Kidney (tissue), 14 donors: ENCODE data around the gene CCDC83. TPM values are rescaled to one million over a fixed set of nuclear protein-coding genes. Genes with fewer than 3 reads are reported as not detected.

Source experiments
- DNase-seq, 5 donors: peaks; one replicate each; pipeline ENCODE4 v3.0.0-alpha.2; 2013 to 2020
- FAIRE-seq: peaks from 2 replicates; lab custom pipeline; 2012; peaks lifted over from hg19 to GRCh38; lab: Jason Lieb, UNC
- H3K27ac ChIP-seq, 2 donors: one replicate each; pipeline ENCODE4 v1.7.0; 2013; ENCODE audit warnings: low read depth in 2 of 2, low read length in 2 of 2, inconsistent platforms in 1 of 2
- H3K27me3 ChIP-seq: one replicate; pipeline ENCODE4 v1.7.1; 2013; ENCODE audit warnings: low read length, inconsistent platforms; ENCODE audit not compliant: control insufficient read depth, insufficient read depth
- H3K36me3 ChIP-seq, 3 donors: one replicate each; pipeline versions ENCODE4 v1.7.0 to v1.7.1; 2013; ENCODE audit warnings: low read length in 3 of 3, control low read depth in 1 of 3, inconsistent platforms in 1 of 3; ENCODE audit not compliant: insufficient read depth in 3 of 3, control insufficient read depth in 2 of 3
- H3K4me1 ChIP-seq, 3 donors: one replicate each; pipeline versions ENCODE4 v1.7.0 to v1.7.1; 2013; ENCODE audit warnings: low read length in 3 of 3, inconsistent platforms in 1 of 3, low read depth in 1 of 3; ENCODE audit not compliant: control insufficient read depth in 2 of 3, insufficient read depth in 2 of 3
- H3K4me3 ChIP-seq, 3 donors: one replicate each; pipeline versions ENCODE4 v1.7.0 to v1.8.1; 2013; ENCODE audit warnings: low read length in 3 of 3, control low read depth in 1 of 3, inconsistent platforms in 1 of 3
- H3K9ac ChIP-seq, 3 donors: one replicate each; pipeline versions ENCODE4 v1.7.0 to v1.7.1; 2013; ENCODE audit warnings: low read length in 3 of 3, control low read depth in 1 of 3, inconsistent platforms in 1 of 3
- H3K9me3 ChIP-seq, 3 donors: one replicate each; pipeline versions ENCODE4 v1.7.0 to v1.7.1; 2013; ENCODE audit warnings: low read length in 3 of 3, control low read depth in 1 of 3, inconsistent platforms in 1 of 3; ENCODE audit not compliant: control insufficient read depth in 2 of 3, insufficient read depth in 1 of 3
- intact Hi-C: fragments of 100-400 bp; cut with DNase I; formaldehyde crosslinking; loops from one replicate; pipeline ENCODE4 v1.11.1; 2022
- polyA plus RNA-seq: library from polyadenylated mRNA; stranded (reverse); fragments of 350-450 nt; fragmentation: Illumina TruSeq; extraction: RNeasy Lipid Tissue Mini Kit (QIAGEN cat#74804); gene quantifications from one replicate; pipeline ENCODE4 v1.2.3, GENCODE V29; 2014; ENCODE audit warnings: low read depth, low replicate concordance; ENCODE audit not compliant: insufficient read depth
- total RNA-seq: library from RNA; stranded (reverse); fragmentation: NEBNext Ultra II Directional; extraction: Animal tissue kit (Norgen Biotek cat#: 25700); gene quantifications from one replicate; pipeline ENCODE4 v1.2.1, GENCODE V29; 2021
- TF ChIP-seq, protein P1 (sequence below): IDR thresholded peaks from 3 replicates; pipeline ENCODE4 v1.5.1; 2012; ENCODE audit warnings: mild to moderate bottlenecking, moderate library complexity, borderline replicate concordance; ENCODE audit not compliant: insufficient read depth; ENCODE audit errors: extremely low read depth
- donor health status: control.
- donor health status: control.
- donor health status: control.
- donor health status: control.
- donor health status: control.
- donor health status: DM: yes; HTN: yes; CAD: no.
- donor health status: Normal renal cell carcinoma (clear cell type).

The CCDC83 gene
- total and polyA plus RNA-seq, 2 donors from 2014 or later: not detected

- TF ChIP-seq, protein P1, sequence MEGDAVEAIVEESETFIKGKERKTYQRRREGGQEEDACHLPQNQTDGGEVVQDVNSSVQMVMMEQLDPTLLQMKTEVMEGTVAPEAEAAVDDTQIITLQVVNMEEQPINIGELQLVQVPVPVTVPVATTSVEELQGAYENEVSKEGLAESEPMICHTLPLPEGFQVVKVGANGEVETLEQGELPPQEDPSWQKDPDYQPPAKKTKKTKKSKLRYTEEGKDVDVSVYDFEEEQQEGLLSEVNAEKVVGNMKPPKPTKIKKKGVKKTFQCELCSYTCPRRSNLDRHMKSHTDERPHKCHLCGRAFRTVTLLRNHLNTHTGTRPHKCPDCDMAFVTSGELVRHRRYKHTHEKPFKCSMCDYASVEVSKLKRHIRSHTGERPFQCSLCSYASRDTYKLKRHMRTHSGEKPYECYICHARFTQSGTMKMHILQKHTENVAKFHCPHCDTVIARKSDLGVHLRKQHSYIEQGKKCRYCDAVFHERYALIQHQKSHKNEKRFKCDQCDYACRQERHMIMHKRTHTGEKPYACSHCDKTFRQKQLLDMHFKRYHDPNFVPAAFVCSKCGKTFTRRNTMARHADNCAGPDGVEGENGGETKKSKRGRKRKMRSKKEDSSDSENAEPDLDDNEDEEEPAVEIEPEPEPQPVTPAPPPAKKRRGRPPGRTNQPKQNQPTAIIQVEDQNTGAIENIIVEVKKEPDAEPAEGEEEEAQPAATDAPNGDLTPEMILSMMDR: no peak
- Histone ChIP-seq H3K4me1 (no peaks in the 10 kb centered on the region), H3K36me3 (no peaks in the 10 kb centered on the region), H3K9ac (no peak overlapping the region), H3K9me3 (no peaks in the 10 kb centered on the region), H3K27me3 (no peaks in the 10 kb centered on the region), H3K27ac (no peak overlapping the region), H3K4me3 (no peak overlapping the region)
- FAIRE-seq (no peak), DNase-seq (no peak)
- intact Hi-C loops: no loop called here
These were observed 38.2 kb downstream of the CCDC83 start for GRCh38 chr11:85893395-85893794.

DNA sequence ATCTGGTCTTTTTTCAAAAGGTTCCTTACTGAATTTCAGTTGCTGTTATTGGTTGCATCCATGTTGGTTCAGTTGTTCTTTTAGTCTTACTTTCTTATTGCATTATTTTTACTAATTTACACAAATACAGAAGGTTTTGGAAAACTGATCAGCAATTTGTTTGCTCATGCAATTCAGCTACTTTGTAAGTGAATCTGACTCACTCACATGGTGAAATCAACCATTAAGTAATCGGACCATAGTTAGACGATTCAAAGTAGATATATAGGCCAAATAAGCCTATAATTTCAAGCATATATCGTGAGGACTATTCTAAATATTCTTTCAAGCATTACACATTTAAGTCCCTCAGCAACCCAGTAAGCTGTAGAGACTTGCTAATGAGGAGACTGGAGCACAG, 41.7 kb downstream of the CCDC83 start:
- Histone ChIP-seq H3K4me1 (no peaks in the 10 kb centered on the region), H3K9ac (no peak overlapping the region), H3K27ac (no peak overlapping the region), H3K9me3 (no peaks in the 10 kb centered on the region), H3K36me3 (no peaks in the 10 kb centered on the region), H3K4me3 (no peak overlapping the region), H3K27me3 (no peaks in the 10 kb centered on the region)
- DNase-seq (no peak), FAIRE-seq (no peak)
- intact Hi-C loops: no loop called here
- TF ChIP-seq, protein P1: no peak

GRCh38 chr11:85898456-85898855, 43.3 kb downstream of the CCDC83 start:
- intact Hi-C loops: no loop called here
- Histone ChIP-seq H3K27me3 (no peaks in the 10 kb centered on the region), H3K9me3 (no peaks in the 10 kb centered on the region), H3K4me1 (no peaks in the 10 kb centered on the region), H3K9ac (no peak overlapping the region), H3K27ac (no peak overlapping the region), H3K4me3 (no peak overlapping the region), H3K36me3 (no peaks in the 10 kb centered on the region)
- no peak for FAIRE-seq
- DNase-seq: no peak
- TF ChIP-seq, protein P1: no peak

DNA sequence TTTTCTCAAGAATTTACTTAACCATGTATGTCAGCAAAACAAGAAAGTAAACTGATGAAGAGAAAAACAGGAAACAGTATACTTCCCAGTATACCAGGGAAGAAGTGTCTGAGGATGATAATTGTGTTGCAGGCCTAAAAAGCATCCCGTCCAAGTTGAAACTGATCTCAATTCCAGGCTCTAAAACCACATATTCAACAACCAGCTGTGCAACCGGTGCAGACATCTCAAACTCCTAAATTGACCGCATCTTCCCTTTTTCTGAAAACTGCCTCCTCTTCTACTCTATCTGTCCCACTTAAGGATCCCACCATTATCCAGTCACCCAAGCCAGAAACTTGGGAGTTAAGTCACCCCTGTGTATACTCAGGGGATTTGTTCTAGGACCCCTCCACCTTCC, 47.2 kb downstream of the CCDC83 start:
- DNase-seq (no peak), FAIRE-seq (no peak)
- intact Hi-C loops: no loop called here
- no peaks in the 10 kb centered on the region for H3K27me3 ChIP-seq
- H3K4me3 ChIP-seq: no peak overlapping the region
- H3K27ac ChIP-seq: no peak overlapping the region
- H3K9ac ChIP-seq: no peak overlapping the region
- no peaks in the 10 kb centered on the region for H3K4me1 ChIP-seq
- no peaks in the 10 kb centered on the region for H3K9me3 ChIP-seq
- no peaks in the 10 kb centered on the region for H3K36me3 ChIP-seq
- TF ChIP-seq, protein P1: no peak
